ENCODE data around the gene MAGI2.

DNA sequence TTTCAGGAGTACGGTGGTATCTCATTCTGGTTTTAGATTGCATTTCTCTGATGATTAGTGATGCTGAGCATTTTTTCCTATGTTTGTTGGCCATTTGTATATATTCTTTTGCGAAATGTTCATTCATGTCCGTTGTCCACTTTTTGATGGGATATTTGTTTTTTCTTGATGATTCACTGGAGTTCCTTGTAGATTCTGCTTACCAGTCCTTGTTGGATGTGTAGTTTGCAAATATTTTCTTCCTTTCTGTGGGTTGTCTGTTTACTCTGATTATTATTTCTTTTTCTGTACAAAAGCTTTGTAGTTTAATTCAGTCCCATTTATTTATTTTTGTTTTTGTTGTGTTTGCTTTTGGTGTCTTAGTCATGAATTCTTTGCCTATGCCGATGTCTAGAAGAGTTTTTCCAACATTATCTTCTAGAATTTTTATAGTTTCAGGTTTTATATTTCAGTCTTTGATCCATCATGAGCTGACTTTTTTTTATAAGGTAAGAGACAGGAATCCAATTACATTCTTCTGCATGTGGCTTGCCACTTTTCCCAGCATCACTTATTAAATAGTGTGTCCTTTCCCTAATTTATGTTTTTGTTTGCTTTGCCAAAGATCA lies 320.5 kb downstream of the MAGI2 start:
- TF ChIP-seq ISL1 (CRISPR knock-in tag; IDR thresholded peaks at IDR 0.05), result no peak
- TF ChIP-seq, protein P1, sequence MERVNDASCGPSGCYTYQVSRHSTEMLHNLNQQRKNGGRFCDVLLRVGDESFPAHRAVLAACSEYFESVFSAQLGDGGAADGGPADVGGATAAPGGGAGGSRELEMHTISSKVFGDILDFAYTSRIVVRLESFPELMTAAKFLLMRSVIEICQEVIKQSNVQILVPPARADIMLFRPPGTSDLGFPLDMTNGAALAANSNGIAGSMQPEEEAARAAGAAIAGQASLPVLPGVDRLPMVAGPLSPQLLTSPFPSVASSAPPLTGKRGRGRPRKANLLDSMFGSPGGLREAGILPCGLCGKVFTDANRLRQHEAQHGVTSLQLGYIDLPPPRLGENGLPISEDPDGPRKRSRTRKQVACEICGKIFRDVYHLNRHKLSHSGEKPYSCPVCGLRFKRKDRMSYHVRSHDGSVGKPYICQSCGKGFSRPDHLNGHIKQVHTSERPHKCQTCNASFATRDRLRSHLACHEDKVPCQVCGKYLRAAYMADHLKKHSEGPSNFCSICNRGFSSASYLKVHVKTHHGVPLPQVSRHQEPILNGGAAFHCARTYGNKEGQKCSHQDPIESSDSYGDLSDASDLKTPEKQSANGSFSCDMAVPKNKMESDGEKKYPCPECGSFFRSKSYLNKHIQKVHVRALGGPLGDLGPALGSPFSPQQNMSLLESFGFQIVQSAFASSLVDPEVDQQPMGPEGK (CRISPR knock-in tag; IDR thresholded peaks at IDR 0.05; ENCODE audit: borderline replicate concordance), result no peak
- TF ChIP-seq, protein P2, sequence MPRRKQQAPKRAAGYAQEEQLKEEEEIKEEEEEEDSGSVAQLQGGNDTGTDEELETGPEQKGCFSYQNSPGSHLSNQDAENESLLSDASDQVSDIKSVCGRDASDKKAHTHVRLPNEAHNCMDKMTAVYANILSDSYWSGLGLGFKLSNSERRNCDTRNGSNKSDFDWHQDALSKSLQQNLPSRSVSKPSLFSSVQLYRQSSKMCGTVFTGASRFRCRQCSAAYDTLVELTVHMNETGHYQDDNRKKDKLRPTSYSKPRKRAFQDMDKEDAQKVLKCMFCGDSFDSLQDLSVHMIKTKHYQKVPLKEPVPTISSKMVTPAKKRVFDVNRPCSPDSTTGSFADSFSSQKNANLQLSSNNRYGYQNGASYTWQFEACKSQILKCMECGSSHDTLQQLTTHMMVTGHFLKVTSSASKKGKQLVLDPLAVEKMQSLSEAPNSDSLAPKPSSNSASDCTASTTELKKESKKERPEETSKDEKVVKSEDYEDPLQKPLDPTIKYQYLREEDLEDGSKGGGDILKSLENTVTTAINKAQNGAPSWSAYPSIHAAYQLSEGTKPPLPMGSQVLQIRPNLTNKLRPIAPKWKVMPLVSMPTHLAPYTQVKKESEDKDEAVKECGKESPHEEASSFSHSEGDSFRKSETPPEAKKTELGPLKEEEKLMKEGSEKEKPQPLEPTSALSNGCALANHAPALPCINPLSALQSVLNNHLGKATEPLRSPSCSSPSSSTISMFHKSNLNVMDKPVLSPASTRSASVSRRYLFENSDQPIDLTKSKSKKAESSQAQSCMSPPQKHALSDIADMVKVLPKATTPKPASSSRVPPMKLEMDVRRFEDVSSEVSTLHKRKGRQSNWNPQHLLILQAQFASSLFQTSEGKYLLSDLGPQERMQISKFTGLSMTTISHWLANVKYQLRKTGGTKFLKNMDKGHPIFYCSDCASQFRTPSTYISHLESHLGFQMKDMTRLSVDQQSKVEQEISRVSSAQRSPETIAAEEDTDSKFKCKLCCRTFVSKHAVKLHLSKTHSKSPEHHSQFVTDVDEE (CRISPR knock-in tag; IDR thresholded peaks at IDR 0.05), result no peak
- no peak for TF ChIP-seq ARNTL (CRISPR knock-in tag; IDR thresholded peaks at IDR 0.05; ENCODE audit: borderline replicate concordance, low read depth)
- no peak for TF ChIP-seq ZNF8 (CRISPR knock-in tag; IDR thresholded peaks at IDR 0.05)
- no peak for TF ChIP-seq PPARA (CRISPR knock-in tag; IDR thresholded peaks at IDR 0.05; ENCODE audit: borderline replicate concordance)
- no peak for TF ChIP-seq TCF4 (CRISPR knock-in tag; IDR thresholded peaks at IDR 0.05; ENCODE audit: borderline replicate concordance)
- no peak for TF ChIP-seq RARB (CRISPR knock-in tag; IDR thresholded peaks at IDR 0.05)
- no peak for TF ChIP-seq SNAI2 (CRISPR knock-in tag; IDR thresholded peaks at IDR 0.05)

All from SK-N-SH treated with all-trans-retinoic acid at 6 μM for 48 hours (cell line).